NCI-H1694 treated with DMSO at 0.1 percent for 48 hours (cell line): ENCODE data around the gene SULT1B1.

Source experiments
- DNase-seq: peaks from one replicate; lab custom pipeline; 2025; lab: John Stamatoyannopoulos, UW

Gene SULT1B1

DNA sequence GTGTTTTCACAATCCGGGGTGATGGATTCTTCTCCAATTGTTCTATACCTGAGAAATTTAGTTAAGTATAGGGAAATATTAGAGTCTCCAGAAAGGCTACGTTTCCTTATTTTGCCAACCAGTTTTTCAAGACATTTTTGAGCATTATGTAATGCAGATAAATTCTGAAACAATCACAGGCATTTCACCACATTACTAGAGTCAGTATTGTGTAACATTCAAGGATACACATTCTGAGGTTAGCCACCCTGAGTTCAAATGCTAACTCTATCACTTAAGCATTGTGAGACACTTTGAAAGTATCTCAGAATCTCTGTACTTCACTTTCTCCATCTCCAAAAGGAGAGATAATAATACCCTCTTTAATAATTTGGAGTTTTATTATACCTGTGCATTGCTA is 10.6 kb downstream of the SULT1B1 start:
- DNase-seq = no peak

DNA sequence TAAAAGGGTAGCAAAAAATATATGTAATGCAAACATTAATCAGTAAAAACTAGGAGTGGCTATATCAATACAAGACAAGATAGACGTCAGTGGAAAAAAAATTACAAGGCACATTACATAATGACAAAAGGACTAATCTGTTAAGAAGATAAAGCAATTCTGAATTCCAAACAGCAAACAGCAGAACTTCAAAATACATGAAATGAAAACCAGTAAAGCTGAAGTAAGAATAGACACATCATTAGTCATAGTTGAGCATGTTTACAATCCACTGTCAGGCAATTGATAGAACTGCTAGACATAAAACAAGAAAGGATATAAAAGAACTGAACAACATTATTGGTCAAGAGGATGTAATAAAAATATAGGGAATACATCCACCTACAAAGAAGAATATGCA is 12.2 kb downstream of the SULT1B1 start:
- no peak for DNase-seq

- DNase-seq = no peak
Measured at GRCh38 chr4:69744157-69744478, 16.3 kb downstream of the SULT1B1 start.

DNA sequence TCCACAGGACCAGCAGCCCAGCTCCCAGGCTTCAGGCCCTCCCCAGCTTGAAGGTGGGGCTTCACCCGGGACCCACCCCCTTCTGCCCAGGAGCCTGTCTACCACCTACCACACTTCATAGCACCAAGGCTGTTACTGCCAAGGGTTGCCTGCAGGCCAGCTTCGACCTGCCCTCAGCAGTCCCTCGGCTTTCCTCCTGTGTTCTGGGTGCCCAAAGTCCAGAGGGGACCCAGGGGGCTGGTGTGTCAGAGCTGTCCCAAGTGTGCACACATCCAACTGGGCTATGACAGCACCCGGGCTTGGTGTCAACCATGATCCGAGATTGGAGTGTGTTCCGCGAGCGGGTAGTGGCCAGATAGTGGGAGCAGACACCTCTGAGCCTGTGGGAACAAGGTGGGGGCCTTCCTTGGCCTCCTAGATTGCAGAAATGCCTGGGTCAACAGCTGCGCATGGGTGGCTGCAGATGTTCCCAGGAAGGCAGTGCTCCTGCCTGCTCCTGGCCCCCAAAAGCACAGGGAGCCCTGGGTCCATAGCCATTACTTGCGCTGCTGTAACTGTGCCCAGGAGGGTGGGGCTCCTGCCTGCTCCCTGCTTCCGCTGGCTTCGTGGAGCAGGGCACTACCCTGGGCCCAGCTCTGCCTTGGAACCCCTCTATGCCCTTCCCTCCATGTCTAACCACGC is 16.8 kb downstream of the SULT1B1 start:
- no peak for DNase-seq

GRCh38 chr4:69742596-69742995 is 17.8 kb downstream of the SULT1B1 start:
- no peak for DNase-seq

DNA sequence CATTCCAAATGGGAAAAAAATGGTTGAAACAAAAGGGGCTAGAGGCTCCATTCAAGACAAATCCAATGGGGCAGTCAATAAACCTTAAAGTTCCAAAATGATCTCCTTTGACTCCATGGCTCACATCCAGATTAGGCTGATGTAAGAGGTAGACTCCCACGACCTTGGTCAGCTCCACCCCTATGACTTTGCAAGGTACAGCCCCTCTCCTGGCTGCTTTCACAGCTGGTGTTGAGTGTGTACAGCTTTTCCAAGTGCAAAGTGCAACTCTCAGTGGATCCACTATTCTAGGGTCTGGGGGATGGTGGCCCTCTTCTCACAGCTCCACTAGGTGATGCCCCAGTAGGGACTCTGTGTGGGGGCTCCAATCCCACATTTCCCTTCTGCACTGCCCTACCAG is 21.5 kb downstream of the SULT1B1 start:
- no peak for DNase-seq

- no peak for DNase-seq
Measured at GRCh38 chr4:69735119-69735518, 25.3 kb downstream of the SULT1B1 start.

GRCh38 chr4:69731847-69732246 is 28.6 kb downstream of the SULT1B1 start:
- no peak for DNase-seq

GRCh38 chr4:69731241-69731640 is 29.2 kb downstream of the SULT1B1 start:
- DNase-seq = no peak

DNA sequence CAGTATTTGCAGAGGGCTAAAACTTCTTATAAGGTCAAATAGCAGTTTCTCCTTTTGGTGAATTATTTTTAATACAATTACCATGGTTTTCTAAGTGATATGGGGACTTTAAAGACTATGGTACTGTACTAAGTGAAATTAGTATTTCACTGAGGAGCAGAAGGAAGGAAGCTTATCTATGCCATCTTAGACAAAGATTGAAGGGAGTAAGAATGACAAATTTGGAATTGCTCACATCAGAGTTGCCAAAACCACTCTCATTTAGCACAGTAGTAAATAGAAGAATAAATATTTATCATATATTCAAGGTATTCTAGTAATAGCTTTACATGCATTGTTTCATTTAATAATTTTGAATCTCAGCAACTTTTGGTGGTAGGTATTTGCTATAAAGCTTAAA is 30.4 kb downstream of the SULT1B1 start:
- no peak for DNase-seq

GRCh38 chr4:69727926-69728325 is 32.5 kb downstream of the SULT1B1 start:
- DNase-seq = no peak

DNA sequence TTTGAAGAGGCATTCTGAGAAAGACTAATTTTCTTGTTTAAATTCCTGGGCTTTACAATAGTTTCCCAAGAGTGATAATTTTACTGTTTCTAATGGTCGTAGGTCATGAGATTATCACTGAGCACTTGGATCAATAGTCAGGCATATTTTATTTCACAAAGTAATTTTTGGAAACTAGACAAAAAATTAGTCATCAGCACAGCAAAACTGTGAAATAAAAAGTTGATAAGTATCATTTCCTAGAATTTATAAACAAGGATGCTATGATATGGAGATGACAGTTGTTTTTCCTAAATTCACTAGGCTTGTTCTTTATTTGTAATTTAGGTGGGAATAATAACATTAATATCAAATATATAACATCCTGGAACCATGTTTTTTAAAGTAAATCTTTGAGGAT is 33.0 kb downstream of the SULT1B1 start:
- DNase-seq = no peak

DNA sequence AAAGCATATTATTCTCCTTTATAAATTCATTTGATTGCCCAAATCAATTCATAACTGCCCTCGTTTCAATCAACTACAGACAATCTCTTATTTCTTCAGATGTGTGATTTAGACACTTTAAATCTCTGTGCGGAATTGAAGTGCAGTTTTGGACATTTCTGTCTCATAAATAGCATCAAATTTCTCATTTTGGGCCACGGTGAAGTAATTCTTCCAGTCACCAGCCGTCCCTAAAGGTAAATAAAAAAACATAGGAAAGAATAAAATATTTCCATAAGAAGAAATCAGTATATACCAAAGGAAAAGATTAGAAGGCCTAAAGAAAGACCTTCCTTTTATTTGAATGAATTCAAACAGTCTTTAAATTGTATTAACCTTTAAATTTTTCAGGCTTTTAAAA is 33.4 kb downstream of the SULT1B1 start:
- DNase-seq = no peak

- DNase-seq = no peak
Measured at GRCh38 chr4:69718396-69719271, 41.8 kb downstream of the SULT1B1 start.

- DNase-seq = no peak
Measured at GRCh38 chr4:69717778-69718177, 42.6 kb downstream of the SULT1B1 start.

GRCh38 chr4:69716654-69717053 is 43.8 kb downstream of the SULT1B1 start:
- DNase-seq = no peak

GRCh38 chr4:69714086-69714485 is 46.3 kb downstream of the SULT1B1 start:
- DNase-seq = no peak

DNA sequence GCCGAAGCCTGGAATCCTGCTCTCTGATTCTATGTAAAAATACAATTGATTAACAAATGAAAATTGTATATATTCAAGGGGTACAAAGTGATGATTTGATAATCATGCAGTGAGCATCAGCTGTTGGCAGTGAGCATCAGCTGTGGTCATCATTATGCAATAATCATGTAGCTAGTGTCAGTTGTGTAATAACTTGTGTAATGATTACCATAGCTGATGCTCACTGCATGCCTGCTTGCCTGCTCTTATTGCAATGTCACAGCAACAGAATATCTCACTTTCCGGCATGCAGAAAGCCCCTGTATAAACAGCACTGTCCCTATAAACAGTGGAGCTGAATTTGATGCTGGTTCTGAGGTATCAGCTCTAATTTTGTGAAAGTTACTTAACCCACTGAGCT is 46.8 kb downstream of the SULT1B1 start:
- DNase-seq = no peak

DNA sequence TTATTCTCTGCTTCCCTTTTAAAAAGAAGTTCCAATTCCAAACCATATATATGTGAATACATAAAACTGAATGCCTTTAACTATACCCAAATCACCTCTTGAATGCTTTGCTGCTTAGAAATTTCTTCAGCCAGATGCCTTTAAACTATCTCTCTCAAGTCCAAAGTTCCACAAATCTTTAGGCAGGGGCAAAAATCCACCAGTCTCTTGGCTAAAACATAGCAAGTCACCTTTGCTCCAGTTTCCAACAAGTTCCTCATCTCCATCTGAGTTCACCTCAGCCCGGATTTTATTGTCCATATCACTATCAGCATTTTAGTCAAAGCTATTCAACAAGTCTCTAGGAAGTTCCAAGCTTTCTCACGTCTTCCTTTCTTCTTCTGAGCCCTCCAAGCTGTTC is 49.8 kb downstream of the SULT1B1 start:
- no peak for DNase-seq

GRCh38 chr4:69708211-69708610 is 52.2 kb downstream of the SULT1B1 start:
- no peak for DNase-seq

GRCh38 chr4:69707807-69708206 is 52.6 kb downstream of the SULT1B1 start:
- DNase-seq = no peak

DNA sequence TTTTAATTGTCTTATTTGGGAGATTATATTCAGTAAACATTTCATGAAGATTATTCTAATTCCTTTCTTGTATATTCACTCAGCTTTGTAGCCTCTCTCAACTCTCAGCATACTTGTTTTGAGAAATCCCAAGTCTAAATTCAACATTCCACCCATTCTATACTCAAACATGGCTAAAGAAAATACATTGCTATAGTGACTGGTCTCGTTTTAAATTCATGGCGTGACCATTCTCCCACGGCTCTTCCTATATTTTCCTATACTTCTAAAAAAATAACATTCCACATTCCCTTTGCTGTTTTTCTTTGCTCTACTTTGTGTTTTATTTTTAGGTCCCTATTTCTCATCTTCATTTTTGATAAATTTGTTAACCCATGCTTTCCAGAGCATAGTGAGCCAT is 58.2 kb downstream of the SULT1B1 start:
- no peak for DNase-seq

DNA sequence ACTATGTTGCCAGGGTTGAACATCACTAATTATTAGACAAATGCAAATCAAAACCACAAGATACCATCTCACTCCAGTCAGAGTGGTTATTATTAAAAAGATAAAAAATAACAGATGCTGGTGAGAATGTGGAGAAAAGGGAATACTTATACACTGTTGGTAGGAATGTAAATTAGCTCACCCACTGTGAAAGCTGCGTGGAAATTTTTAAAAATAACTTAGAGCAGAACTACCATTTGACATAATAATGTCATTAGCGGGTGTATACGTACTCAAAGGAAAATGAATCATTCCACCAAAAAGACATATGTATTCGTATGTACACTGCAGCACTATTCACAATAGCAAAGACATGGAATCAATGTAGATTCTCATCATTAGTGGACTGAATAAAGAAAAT is 58.7 kb downstream of the SULT1B1 start:
- no peak for DNase-seq
